Medulla oblongata (tissue), 1 donor: ENCODE results near the gene TRNP1.
A peak's percentile ranks its signal among the peaks of the same experiment; 100 is the strongest.
"Not testable (repeated sequence)": the region's sequence is repeated elsewhere in the genome, so short reads cannot be mapped to it uniquely, and the experiment has no call there.

Source experiments
- DNase-seq: peaks from one replicate; pipeline ENCODE4 v3.0.0-alpha.2; 2015; ENCODE audit errors: extremely low spot score

The TRNP1 gene

GRCh38 chr1:26993237-26994019, at the start of gene TRNP1:
Gene TRNP1 (plus strand): TSS chr1:26993692. CDS start chr1:26993787, 95 bp downstream.
- DNase-seq, result peak; percentile 47

- DNase-seq, result no peak
These were observed 48.4 kb upstream of the TRNP1 start for GRCh38 chr1:26945138-26945537.

GRCh38 chr1:26945728-26946127, 47.8 kb upstream of the TRNP1 start:
- no peak for DNase-seq

- DNase-seq, result peak; percentile 21
These were observed 47.2 kb upstream of the TRNP1 start for GRCh38 chr1:26946270-26946669.

GRCh38 chr1:26948725-26949057, 44.8 kb upstream of the TRNP1 start:
- DNase-seq, result not testable (repeated sequence)

GRCh38 chr1:26949266-26949925, 44.1 kb upstream of the TRNP1 start:
- DNase-seq, result no peak

GRCh38 chr1:26949926-26950319, 43.6 kb upstream of the TRNP1 start:
- no peak for DNase-seq

GRCh38 chr1:26950602-26951001, 42.9 kb upstream of the TRNP1 start:
- no peak for DNase-seq

GRCh38 chr1:26951216-26951615, 42.3 kb upstream of the TRNP1 start:
- DNase-seq, result no peak

GRCh38 chr1:26951821-26952497, 41.5 kb upstream of the TRNP1 start:
- no peak for DNase-seq

- DNase-seq, result no peak
These were observed 40.1 kb upstream of the TRNP1 start for GRCh38 chr1:26953374-26953773.

- no peak for DNase-seq
These were observed 37.2 kb upstream of the TRNP1 start for GRCh38 chr1:26956321-26956720.

- DNase-seq, result no peak
These were observed 36.2 kb upstream of the TRNP1 start for GRCh38 chr1:26957306-26957705.

GRCh38 chr1:26959270-26959669, 34.2 kb upstream of the TRNP1 start:
- no peak for DNase-seq

GRCh38 chr1:26959722-26960624, 33.5 kb upstream of the TRNP1 start, which contains the start of gene KDF1:
Gene KDF1 (minus strand): TSS chr1:26960468. CDS start chr1:26952380, 8,088 bp downstream.
- DNase-seq, result no peak

GRCh38 chr1:26960625-26960966, 32.9 kb upstream of the TRNP1 start:
- DNase-seq, result no peak

GRCh38 chr1:26961826-26962225, 31.7 kb upstream of the TRNP1 start:
- no peak for DNase-seq

GRCh38 chr1:26965213-26965612, 28.3 kb upstream of the TRNP1 start:
- DNase-seq, result no peak

GRCh38 chr1:26965628-26966027, 27.9 kb upstream of the TRNP1 start:
- no peak for DNase-seq

GRCh38 chr1:26970810-26971209, 22.7 kb upstream of the TRNP1 start:
- DNase-seq, result no peak

- DNase-seq, result no peak
These were observed 21.9 kb upstream of the TRNP1 start for GRCh38 chr1:26971590-26971989.

- no peak for DNase-seq
These were observed 21.1 kb upstream of the TRNP1 start for GRCh38 chr1:26972390-26972789.
